ENCODE data around the gene DCP1A. TPM values are rescaled to one million over a fixed set of nuclear protein-coding genes. Genes with fewer than 3 reads are reported as not detected.
"Not testable (repeated sequence)": the region's sequence is repeated elsewhere in the genome, so short reads cannot be mapped to it uniquely, and the experiment has no call there.

The DCP1A gene
- total RNA-seq, 1 donor from 2014 or later: 23.0 TPM

GRCh38 chr3:53328746-53329145, 18.6 kb downstream of the DCP1A start:
- no peak for DNase-seq (ENCODE audit: low spot score)

DNA sequence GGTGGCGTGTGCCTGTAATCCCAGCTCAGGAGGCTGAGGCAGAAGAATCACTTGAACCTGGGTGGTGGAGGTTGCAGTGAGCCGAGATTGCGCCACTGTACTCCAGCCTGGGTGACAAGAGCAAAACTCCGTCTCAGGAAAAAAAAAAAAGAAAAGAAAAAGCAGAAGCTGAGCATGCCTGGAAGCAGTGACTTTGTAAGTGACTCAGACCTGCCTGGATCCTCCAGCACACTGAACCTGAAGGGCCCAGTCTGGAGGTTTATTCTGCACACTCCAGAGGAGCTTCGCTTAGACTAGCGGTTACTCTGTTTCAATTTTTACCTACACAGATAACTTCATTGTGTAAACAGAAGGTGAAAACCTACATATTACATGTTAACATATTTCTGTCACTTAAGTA, 19.4 kb downstream of the DCP1A start:
- DNase-seq (ENCODE audit: low spot score): not testable (repeated sequence)

DNA sequence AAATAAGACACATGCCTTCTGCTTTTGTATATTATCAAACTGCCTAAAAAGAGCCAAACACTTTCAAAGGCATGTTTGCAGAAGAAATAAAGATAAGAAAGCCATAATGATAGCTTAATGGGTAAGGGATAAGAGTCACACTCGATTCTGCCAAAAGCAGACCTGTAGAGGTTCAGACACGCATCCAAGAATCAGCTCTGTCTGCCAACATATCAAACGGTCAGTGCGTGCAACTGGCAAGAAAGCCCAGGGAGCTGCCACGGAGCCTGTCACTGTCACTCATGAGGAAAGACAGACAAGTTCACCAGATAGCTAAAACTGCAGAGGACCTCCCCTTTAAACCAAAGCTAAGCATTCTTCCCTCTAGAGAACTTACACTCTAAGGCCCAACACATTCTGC, 23.2 kb downstream of the DCP1A start:
- DNase-seq (ENCODE audit: low spot score): no peak

DNA sequence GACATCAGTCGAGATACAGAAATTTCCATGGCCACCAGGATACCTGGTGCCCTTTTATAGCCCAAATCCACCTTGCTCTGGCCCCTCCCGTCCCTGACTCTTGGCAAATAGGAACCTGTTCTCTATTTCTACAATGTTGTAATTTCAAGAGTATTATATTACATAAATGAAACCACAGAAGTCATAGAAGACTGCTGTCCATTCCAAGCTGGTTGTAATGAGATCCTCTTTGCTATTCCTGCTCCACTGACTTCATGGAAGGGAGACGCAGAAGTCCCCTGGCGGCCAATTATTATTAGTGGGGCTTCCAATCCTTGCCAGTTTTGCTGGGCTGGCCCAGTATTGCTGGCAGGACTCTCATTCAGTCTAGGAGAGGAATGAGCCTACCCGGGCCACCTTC, 26.6 kb downstream of the DCP1A start:
- DNase-seq (ENCODE audit: low spot score): no peak

- no peak for DNase-seq (ENCODE audit: low spot score)
Measured at GRCh38 chr3:53318522-53318921, 28.8 kb downstream of the DCP1A start.

GRCh38 chr3:53312832-53313231, 34.5 kb downstream of the DCP1A start:
- no peak for DNase-seq (ENCODE audit: low spot score)

DNA sequence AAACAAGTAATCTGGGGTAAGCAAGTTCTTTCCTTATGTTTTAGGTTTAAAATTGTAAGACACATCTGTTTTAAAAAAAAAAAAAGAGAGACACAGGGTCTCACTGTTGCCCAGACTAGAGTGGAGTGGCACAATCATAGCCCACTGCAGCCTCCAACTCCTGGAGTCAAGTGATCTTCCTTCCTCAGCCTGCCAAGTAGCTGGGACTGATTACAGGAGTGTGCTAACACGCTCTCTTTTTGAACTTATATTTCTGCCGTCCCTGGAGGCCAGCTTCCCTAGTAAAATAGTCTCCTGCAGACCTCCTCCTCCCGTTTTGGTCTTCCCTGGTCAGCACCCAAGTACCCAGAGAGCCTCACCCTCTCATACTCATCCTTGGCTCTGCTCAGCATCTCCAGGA, 35.5 kb downstream of the DCP1A start:
- no peak for DNase-seq (ENCODE audit: low spot score)

DNA sequence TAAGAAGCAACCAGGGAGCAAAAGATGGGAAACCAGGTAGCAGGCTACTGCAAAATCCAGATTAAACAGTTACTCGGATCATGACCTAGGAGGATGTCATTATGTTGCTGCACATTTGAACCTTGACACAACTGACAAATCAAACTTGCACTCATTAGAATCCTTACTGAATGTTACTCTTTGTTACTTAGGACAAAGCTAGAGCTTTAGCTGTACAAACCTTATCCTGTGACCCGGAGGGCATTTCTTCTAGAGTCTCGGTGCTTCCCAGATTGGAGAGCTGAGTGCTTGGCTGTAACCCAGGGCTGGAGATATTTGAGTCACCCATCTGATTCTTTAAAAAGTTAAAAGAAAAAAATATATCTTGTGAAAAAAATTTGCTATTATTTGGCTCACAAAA, 43.4 kb downstream of the DCP1A start:
- DNase-seq (ENCODE audit: low spot score): no peak

GRCh38 chr3:53303549-53303948, 43.8 kb downstream of the DCP1A start:
- no peak for DNase-seq (ENCODE audit: low spot score)

DNA sequence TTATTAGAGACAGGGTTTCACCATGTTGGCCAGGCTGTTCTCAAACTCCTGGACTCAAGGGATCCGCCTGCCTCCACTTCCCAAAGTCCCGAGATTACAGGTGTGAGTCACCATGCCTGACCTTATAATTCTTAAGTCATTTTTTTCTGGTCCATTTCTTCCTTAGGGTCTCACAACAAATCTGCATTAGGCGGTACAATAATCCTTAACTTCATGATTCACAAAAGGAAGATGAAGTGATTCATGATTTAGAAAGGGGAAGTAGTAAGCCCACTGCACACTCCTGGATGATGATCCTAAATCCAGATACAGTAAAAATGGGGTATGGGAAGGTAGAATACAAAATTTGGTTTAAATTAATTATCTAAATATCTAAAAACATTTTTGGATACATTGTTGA, 46.5 kb downstream of the DCP1A start:
- no peak for DNase-seq (ENCODE audit: low spot score)

GRCh38 chr3:53299611-53300023, 47.7 kb downstream of the DCP1A start:
- not testable (repeated sequence) for DNase-seq (ENCODE audit: low spot score)

- no peak for DNase-seq (ENCODE audit: low spot score)
Measured at GRCh38 chr3:53295410-53295809, 51.9 kb downstream of the DCP1A start.

GRCh38 chr3:53293867-53294266, 53.5 kb downstream of the DCP1A start:
- no peak for DNase-seq (ENCODE audit: low spot score)

- no peak for DNase-seq (ENCODE audit: low spot score)
Measured at GRCh38 chr3:53288214-53288613, 59.1 kb downstream of the DCP1A start.

GRCh38 chr3:53287131-53287629, 60.2 kb downstream of the DCP1A start:
- no peak for DNase-seq (ENCODE audit: low spot score)

GRCh38 chr3:53286727-53287126, 60.6 kb downstream of the DCP1A start:
- no peak for DNase-seq (ENCODE audit: low spot score)

DNA sequence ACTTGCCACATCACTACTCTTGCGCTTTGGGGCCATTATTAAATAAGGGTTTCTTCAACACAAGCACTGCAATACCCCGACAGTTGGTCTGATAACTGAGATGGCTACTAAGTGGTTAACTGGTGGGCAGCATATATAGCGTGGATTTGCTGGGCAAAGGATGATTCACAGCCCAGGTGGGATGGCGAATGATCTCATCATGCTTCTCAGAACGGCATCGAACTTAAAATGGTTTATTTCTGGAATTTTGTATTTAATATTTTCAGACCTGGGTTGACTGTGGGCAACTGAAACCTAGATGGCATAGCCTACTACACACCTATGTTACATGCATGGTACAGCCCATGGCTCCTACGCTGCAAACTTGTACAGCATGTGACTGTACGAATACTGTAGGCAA, 64.8 kb downstream of the DCP1A start:
- no peak for DNase-seq (ENCODE audit: low spot score)

DNA sequence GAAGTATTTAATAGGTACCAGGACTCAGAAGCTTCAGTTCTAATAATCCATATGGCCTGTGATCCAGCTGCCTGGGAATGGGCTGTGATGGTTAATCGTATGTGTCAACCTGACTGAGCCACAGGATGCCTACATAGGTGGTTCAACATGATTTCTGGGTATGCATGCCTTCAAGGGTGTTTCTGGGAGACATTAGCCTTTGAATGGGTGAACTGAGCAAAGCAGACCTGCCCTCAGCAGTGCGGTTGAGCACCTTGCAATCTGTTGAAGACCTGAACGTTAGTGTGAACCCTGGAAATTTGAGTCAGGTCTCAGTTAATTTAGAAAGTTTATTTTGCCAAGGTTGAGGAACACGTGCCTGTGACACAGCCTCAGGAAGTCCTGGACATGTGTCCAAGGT, 68.7 kb downstream of the DCP1A start:
- no peak for DNase-seq (ENCODE audit: low spot score)

DNA sequence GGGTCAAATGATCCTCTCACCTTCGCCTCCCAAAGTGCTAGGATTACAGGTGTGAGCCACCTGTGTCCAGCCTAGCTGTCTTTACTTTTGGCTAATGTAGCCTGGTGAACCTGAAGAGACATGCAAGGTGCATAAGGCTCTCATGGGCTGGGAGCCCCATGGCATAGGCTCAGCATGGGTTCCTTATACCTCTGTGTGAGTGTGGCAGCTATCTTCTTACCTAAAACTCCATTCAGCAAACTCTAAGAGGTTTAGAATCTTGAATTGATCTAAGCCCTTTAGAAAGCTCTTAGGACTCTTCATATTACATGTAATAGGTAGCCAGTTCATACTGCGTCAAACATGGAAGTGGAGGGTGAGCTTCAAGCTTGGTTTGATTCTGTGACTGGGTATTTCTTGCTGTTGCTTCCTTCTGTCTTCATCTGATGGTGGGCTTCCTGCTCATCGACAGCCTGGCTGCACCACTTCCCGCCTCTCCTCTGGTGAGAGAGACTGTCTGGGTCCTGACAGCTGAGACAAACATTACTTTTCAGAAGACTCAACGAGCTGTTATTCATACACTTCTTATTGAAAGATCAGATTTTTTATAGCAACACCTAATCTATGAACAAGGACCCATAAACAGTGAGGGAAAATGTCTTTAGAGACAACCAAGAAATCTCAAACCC, 72.3 kb downstream of the DCP1A start:
- no peak for DNase-seq (ENCODE audit: low spot score)

- no peak for DNase-seq (ENCODE audit: low spot score)
Measured at GRCh38 chr3:53273146-53273670, 74.1 kb downstream of the DCP1A start.

DNA sequence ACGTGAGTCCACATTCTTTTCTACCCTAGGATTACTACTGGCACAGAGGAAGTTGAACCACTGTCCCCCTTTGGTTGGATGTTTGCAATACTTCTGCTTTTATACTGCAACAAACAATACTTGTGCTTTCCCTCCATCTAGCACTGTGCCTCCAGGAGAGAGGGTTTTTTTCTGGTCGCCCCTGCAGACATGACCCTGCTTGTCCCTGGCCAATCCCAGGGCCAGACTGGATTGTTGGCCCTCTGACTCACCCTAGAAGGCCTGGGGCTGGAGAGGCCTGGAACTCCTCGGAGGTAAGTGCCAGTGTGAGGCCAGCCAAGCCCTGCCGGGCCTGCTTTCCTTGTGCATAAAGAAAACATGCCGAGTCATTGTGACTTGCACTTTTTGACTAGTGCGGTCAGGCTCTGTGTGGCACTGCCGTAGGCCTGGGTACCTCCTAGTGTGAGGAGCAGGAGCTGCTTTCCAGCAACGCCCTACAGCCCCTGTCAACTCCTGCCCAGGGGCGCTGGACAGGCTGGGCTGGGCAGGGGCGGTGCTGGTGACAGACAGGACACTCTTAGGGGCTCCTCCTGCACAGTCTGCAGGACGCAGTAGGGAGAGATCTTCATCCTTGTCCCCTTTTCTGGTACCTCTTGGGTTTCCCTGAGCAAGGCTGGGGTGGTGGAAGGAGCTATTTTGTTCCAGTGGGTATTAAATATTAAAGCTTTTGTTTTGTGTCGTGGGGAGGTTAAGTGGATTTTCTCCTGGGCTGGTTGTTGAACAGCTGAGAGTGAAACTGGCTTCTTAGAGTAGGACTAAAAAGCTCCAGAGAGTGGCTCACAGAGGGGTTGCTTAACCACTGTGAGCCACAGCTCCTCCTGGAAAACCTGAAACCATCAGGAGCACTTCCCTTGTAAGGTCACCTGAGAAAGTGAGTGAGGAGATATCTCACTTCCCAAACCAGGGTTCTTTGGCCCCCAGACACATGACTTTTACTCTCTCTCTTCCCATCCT, 77.2 kb downstream of the DCP1A start:
- peak; percentile 93 for DNase-seq (ENCODE audit: low spot score)

DNA sequence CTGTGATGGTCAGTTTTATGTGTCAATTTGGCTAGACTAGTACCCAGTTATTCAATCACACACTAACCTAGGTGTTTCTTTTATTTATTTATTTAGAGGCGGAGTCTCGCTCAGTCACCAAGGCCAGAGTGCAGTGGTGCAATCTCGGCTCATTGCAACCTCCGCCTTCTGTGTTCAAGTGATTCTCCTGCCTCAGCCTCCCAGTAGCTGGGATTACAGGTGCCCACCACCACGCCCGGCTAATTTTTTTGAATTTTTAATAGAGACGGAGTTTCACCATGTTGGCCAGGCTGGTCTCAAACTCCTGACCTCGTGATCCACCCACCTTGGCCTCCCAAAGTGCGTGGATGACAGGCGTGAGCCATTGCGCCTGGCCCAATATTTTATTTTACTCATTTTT, 78.2 kb downstream of the DCP1A start:
- not testable (repeated sequence) for DNase-seq (ENCODE audit: low spot score)

GRCh38 chr3:53267766-53268165, 79.6 kb downstream of the DCP1A start:
- no peak for DNase-seq (ENCODE audit: low spot score)
